ENCODE data around the gene THBS4. TPM values are rescaled to one million over a fixed set of nuclear protein-coding genes. Genes with fewer than 3 reads are reported as not detected.

The THBS4 gene
- total RNA-seq, 1 donor from 2014 or later = 6.1 TPM

DNA sequence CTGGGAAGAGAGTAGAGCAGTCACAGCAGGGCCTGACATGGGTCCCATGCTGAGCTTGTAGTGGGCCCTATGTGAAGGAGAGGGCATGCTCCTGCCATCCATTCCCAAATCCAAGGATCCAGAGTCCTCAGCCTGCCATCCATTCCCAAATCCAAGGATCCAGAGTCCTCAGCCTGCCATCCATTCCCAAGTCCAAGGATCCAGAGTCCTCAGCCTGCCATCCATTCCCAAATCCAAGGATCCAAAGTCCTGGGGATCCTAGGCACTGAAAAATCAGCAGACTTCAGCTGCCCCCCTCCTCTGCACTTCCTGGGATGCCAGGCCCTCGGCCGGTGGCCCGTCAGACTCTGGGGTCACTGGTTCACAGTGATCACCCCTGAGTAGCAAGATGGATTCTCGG, 33.6 kb downstream of the THBS4 start:
- H3K36me3 Mint-ChIP-seq (ENCODE audit: insufficient read depth) = peaks cover 2% of the 10 kb centered on the region
- H3K9me3 Mint-ChIP-seq (ENCODE audit: low read depth) = no peaks in the 10 kb centered on the region
- TF ChIP-seq, protein P1, sequence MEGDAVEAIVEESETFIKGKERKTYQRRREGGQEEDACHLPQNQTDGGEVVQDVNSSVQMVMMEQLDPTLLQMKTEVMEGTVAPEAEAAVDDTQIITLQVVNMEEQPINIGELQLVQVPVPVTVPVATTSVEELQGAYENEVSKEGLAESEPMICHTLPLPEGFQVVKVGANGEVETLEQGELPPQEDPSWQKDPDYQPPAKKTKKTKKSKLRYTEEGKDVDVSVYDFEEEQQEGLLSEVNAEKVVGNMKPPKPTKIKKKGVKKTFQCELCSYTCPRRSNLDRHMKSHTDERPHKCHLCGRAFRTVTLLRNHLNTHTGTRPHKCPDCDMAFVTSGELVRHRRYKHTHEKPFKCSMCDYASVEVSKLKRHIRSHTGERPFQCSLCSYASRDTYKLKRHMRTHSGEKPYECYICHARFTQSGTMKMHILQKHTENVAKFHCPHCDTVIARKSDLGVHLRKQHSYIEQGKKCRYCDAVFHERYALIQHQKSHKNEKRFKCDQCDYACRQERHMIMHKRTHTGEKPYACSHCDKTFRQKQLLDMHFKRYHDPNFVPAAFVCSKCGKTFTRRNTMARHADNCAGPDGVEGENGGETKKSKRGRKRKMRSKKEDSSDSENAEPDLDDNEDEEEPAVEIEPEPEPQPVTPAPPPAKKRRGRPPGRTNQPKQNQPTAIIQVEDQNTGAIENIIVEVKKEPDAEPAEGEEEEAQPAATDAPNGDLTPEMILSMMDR (IDR thresholded peaks at IDR 0.05; ENCODE audit: unreplicated experiment) = no peak
- H3K4me1 Mint-ChIP-seq (ENCODE audit: low read depth) = peaks cover 2% of the 10 kb centered on the region
- H3K27me3 Mint-ChIP-seq = peaks cover 9% of the 10 kb centered on the region
- no peak overlapping the region for H3K4me3 Mint-ChIP-seq (ENCODE audit: low read depth)
- DNase-seq (ENCODE audit: low spot score, unreplicated experiment) = no peak
- H3K27ac Mint-ChIP-seq = no peak overlapping the region

DNA sequence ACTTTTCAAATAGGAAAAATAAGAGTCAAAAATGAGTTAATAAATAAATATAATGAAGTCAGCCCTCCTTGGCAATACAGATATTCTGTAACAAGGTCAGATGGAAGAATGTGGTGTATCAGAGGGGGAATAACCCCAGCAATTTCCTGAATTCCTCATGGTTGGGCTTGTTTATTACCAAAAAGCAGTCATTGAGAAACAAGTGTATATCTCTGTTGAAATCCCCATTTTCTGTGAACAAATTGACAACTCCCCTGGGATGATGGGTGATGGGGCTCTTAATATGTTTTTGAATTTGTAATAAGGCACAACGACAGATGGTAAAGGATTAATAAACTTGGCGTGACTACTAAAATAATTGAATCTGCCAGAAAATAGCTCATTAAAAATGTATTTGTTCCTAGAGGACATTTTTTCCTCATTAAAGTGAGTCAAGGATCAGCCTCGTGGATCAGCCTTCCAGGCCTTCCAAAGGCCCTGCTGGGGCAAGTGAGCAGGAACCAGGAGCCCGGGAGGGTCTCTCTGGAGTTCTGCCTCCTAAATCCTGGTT, 34.2 kb downstream of the THBS4 start:
- H3K4me3 Mint-ChIP-seq (ENCODE audit: low read depth) = no peak overlapping the region
- no peaks in the 10 kb centered on the region for H3K9me3 Mint-ChIP-seq (ENCODE audit: low read depth)
- H3K27me3 Mint-ChIP-seq = peaks cover 9% of the 10 kb centered on the region
- peaks cover 2% of the 10 kb centered on the region for H3K4me1 Mint-ChIP-seq (ENCODE audit: low read depth)
- H3K27ac Mint-ChIP-seq = no peak overlapping the region
- TF ChIP-seq, protein P1 (IDR thresholded peaks at IDR 0.05; ENCODE audit: unreplicated experiment) = no peak
- peaks cover 2% of the 10 kb centered on the region for H3K36me3 Mint-ChIP-seq (ENCODE audit: insufficient read depth)
- DNase-seq (ENCODE audit: low spot score, unreplicated experiment) = no peak

- TF ChIP-seq, protein P1 (IDR thresholded peaks at IDR 0.05; ENCODE audit: unreplicated experiment) = no peak
- Mint-ChIP-seq H3K36me3 (ENCODE audit: insufficient read depth) (peaks cover 2% of the 10 kb centered on the region), H3K27ac (no peak overlapping the region), H3K4me3 (ENCODE audit: low read depth) (no peak overlapping the region), H3K9me3 (ENCODE audit: low read depth) (no peaks in the 10 kb centered on the region), H3K27me3 (peaks cover 4% of the 10 kb centered on the region), H3K4me1 (ENCODE audit: low read depth) (peaks cover 2% of the 10 kb centered on the region)
- DNase-seq (ENCODE audit: low spot score, unreplicated experiment) = no peak
Observed at GRCh38 chr5:80069918-80070318, 34.8 kb downstream of the THBS4 start.

DNA sequence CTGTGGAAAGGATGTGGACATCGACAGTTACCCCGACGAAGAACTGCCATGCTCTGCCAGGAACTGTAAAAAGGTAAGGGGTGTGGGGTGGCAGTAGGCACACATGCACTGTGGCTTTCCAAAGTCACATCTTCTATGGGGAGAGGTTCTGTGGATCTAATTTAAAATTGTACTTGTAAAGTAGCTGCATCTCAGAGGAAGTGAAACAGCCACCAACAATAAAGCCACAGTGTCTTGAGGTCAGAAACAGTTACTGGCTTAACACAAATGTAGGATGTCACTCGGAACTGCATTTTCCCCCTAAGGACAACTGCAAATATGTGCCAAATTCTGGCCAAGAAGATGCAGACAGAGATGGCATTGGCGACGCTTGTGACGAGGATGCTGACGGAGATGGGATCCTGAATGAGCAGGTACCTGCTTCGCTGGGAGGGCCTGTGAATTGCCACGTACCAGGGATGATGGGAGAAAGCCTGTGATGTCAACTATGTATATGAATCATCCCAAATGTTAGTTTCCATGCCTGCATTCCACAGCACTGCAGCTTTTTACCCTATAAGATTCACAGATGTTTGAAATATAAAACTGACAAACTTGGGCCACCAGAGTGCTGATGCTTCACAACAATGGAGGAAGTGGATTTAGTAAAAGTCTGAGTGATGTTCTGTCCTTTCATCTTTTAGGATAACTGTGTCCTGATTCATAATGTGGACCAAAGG, 35.3 kb downstream of the THBS4 start:
- H3K4me1 Mint-ChIP-seq (ENCODE audit: low read depth) = peaks cover 2% of the 10 kb centered on the region
- no peaks in the 10 kb centered on the region for H3K27me3 Mint-ChIP-seq
- no peak overlapping the region for H3K27ac Mint-ChIP-seq
- no peaks in the 10 kb centered on the region for H3K9me3 Mint-ChIP-seq (ENCODE audit: low read depth)
- DNase-seq (ENCODE audit: low spot score, unreplicated experiment) = no peak
- TF ChIP-seq, protein P1 (IDR thresholded peaks at IDR 0.05; ENCODE audit: unreplicated experiment) = no peak
- H3K36me3 Mint-ChIP-seq (ENCODE audit: insufficient read depth) = peaks cover 2% of the 10 kb centered on the region
- no peak overlapping the region for H3K4me3 Mint-ChIP-seq (ENCODE audit: low read depth)

- H3K36me3 Mint-ChIP-seq (ENCODE audit: insufficient read depth) = peaks cover 2% of the 10 kb centered on the region
- H3K27me3 Mint-ChIP-seq = no peaks in the 10 kb centered on the region
- DNase-seq (ENCODE audit: low spot score, unreplicated experiment) = no peak
- H3K9me3 Mint-ChIP-seq (ENCODE audit: low read depth) = no peaks in the 10 kb centered on the region
- no peak overlapping the region for H3K27ac Mint-ChIP-seq
- peaks cover 2% of the 10 kb centered on the region for H3K4me1 Mint-ChIP-seq (ENCODE audit: low read depth)
- TF ChIP-seq, protein P1 (IDR thresholded peaks at IDR 0.05; ENCODE audit: unreplicated experiment) = no peak
- no peak overlapping the region for H3K4me3 Mint-ChIP-seq (ENCODE audit: low read depth)
Observed at GRCh38 chr5:80071510-80072021, 36.4 kb downstream of the THBS4 start.

Data from progenitor cell of endocrine pancreas (in vitro differentiated cells).